ENCODE measurements around the gene TSPYL1.
A peak's percentile ranks its signal among the peaks of the same experiment; 100 is the strongest.
"Not testable (repeated sequence)": the region's sequence is repeated elsewhere in the genome, so short reads cannot be mapped to it uniquely, and the experiment has no call there.

The TSPYL1 gene

DNA sequence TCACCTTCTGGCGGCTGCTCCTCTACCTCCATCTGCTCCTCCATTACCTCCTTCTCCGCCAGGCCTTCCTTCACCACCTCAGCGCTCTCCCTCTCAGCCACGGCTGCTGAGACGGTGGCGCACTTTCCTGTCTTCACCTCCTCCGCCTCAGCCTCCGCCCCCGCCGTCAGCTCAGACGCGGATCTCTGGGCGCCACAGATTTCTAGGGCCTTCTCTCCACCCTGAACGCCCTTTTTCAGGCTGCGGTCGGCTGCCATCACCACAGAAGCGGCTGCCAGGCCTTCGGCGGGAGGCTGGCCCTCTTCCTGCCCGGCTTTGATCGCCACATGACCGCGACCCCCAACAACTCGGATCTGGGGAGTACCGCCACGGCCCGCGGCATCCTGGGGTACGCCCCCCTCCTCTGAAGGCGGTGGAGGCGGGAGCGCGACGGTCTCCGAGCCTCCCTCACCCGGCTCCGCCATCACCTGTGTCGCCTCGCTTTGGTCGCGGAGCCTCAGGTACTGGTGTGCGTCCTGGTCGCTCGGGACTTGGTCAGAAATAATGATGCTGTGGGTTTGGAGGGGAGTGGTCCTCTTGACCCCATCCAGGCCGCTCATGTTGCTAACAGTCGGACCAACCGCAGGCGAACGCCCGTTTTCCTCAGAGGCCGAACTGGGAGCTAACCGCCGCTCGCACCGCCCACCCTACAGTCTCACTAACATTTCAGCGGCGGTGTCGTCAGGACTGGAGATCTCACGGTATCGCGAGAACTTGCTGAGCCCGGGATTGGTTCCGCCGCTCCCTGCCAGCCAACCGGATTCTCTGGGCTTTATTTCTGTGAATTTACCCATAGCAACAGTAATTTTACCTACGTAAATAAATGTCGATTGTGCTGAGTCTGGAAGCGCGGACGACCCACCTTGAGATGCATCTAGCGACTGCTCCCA lies at the start of gene TSPYL1:
Gene TSPYL1, minus strand, starts transcription at position 699 of the 929 bp plus-strand sequence. Its CDS starts 100 bp downstream, at position 599.
- peak; percentile 87 to 90 (median 89) for DNase-seq (ENCODE audit: low read depth in 2 of 3, low spot score in 1 of 3)

DNA sequence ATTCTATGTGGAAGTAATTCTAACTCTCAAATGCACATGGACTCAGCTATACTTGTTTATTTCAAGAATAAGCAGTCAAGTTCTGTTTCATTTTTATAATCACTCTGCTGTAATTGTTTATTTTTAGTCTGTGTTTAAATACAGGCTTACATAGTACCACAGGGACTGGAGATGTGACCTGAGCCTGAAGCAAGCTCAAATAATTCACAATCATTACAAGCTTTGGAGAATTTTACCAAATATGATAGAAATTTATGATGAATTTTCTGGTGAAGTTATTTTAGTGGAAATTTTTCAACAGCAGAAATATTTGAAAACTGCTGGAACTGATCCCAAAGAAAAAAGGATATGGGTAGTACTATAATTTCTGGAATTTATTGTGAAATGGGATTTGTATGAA lies 49.4 kb upstream of the TSPYL1 start:
- DNase-seq (ENCODE audit: low read depth in 2 of 3, low spot score in 1 of 3) = no peak

GRCh38 chr6:116328528-116328903 lies 48.8 kb upstream of the TSPYL1 start:
- DNase-seq (ENCODE audit: low read depth in 2 of 3, low spot score in 1 of 3) = no peak

DNA sequence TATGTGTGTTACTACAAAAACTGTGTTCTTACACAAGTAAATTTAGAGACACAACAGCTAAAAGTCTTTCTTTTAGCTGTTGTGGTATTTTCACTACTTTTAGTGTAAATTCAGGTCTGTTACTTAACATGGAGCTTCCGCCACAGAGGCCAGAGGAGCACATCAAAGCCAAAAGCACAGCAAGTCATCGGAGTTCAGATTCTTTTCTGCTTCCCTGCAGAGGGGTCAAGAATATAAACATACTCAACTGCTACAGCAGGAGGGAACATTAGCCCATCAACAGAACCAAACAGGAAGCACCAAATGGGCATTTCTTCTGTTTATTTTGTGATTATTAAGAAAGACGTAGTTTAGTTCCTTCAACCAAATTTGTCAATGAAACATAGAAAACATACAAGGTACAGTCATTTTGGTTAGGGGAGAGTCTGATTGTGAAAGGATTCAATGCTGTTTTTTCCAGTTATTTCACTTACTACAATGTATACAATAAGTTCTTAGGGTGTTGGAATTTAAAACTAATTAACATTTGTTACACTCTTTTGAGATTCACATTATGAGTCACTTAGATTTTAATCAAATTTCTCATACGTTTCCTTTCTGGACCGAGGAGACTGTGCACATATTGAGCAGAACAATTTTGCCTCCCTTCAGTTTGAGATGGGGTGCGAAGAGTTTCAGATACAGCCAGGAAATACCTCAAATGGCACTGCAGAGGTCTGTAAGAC lies 48.2 kb upstream of the TSPYL1 start:
- no peak for DNase-seq (ENCODE audit: low read depth in 2 of 3, low spot score in 1 of 3)

GRCh38 chr6:116326996-116327395 lies 47.3 kb upstream of the TSPYL1 start:
- DNase-seq (ENCODE audit: low read depth in 2 of 3, low spot score in 1 of 3) = no peak

DNA sequence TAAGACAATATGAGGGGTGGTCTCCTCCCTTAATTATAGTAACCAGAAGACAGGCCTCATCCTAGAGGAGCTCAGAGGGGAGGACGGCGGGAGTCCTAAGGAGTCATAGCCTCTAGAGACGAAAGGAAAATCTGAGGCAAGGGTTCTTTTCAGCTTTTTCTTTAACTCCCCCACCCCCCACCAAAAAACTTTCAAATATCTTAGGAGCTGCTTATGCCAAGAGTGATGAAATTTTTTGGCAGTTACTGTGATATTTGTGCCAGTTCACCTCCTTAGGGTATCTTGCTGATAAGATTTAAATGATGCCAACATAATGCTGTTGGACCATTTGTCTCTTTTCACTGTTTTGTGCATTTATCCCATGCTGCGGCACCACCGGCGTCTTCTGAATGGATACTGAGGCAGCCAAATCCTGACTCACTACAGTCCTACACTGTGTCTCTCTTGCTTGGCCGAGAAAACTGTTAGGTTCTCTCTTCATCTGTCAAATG lies 46.5 kb upstream of the TSPYL1 start:
- no peak for DNase-seq (ENCODE audit: low read depth in 2 of 3, low spot score in 1 of 3)

DNA sequence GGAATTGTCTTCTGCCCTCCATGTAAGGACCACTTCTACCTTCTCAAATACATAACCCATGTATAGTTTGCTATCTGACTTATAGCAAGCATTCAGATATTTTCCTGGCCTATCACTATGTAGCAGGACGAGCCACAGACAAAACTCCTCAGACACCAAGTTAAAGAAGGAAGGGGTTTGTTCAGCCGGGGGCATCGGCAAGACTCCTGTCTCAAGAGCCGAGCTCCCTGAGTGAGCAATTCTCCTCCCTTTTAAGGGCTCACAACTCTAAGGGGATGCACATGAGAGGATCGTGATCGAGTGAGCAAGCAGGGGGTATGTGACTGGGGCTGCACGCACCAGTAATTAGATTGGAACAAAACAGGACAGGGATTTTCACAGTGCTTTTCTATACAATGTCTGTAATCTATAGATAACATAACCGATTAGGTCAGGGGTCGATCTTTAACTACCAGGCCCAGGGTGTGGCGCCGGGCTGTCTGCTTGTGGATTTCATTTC lies 46.0 kb upstream of the TSPYL1 start:
- not testable (repeated sequence) for DNase-seq (ENCODE audit: low read depth in 2 of 3, low spot score in 1 of 3)

DNA sequence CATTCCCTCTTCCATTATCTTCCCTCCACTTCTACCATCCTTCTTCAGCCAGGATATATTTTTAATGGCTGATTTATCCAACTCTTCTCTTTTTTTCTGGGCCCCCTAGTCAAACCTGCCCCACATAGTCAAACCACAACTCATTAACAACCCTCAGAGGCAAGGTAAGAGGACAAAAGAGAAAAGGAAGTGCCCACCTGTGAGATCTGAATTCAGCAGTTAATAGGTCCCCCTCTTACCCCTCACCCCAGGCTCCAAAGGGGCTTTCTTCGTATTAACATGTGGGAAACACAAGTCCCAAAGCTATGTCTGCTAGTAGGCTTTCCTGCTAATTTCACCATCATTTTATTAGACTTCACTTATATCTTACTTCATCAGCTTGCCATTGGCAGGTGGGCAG lies 44.1 kb upstream of the TSPYL1 start:
- no peak for DNase-seq (ENCODE audit: low read depth in 2 of 3, low spot score in 1 of 3)

DNA sequence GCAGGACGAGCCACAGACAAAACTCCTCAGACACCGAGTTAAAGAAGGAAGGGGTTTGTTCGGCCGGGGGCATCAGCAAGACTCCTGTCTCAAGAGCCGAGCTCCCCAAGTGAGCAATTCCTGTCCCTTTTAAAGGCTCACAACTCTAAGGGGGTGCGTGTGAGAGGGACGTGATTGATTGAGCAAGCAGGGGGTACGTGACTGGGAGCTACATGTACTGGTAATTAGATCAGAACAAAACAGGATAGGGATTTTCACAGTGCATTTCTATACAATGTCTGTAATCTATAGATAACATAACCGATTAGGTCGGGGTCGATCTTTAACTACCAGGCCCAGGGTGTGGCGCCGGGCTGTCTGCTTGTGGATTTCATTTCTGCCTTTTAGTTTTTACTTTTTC lies 42.2 kb upstream of the TSPYL1 start:
- DNase-seq (ENCODE audit: low read depth in 2 of 3, low spot score in 1 of 3) = not testable (repeated sequence)

DNA sequence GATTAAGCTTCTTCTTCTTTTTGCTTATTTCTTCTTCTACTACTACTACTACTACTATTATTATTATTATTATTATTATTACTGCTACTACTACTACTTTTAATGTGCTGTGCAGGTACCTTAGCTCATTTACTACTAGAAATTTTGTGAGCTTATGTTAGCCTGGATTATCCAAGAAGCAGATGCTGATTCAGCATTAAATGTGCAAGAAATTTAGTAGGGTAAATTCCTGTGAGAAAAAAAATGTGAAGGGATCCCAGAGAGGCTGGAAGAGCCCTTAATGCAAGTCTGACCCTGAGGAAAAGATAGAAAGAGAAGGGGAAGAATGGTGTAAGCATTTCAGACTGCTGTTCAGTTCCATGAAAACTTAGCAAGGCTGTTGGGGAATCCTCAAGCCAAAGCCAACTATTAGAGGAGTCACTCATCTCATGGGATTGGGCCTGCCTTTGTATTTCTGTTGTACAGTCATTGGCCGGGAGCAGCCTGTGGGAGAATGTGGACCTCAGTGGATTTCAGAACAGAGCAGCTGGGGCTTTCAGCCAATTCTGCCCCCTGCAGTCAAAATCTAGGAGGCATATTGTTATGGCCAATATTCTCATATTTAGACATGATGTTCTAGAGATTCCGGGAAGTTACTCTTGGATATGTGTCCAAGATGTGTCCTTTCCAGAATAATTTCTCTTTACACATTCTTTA lies 37.2 kb upstream of the TSPYL1 start:
- DNase-seq (ENCODE audit: low read depth in 2 of 3, low spot score in 1 of 3) = no peak

GRCh38 chr6:116314878-116315277 lies 35.1 kb upstream of the TSPYL1 start:
- DNase-seq (ENCODE audit: low read depth in 2 of 3, low spot score in 1 of 3) = no peak

- no peak for DNase-seq (ENCODE audit: low read depth in 2 of 3, low spot score in 1 of 3)
These were observed 34.5 kb upstream of the TSPYL1 start for GRCh38 chr6:116314218-116314617.

DNA sequence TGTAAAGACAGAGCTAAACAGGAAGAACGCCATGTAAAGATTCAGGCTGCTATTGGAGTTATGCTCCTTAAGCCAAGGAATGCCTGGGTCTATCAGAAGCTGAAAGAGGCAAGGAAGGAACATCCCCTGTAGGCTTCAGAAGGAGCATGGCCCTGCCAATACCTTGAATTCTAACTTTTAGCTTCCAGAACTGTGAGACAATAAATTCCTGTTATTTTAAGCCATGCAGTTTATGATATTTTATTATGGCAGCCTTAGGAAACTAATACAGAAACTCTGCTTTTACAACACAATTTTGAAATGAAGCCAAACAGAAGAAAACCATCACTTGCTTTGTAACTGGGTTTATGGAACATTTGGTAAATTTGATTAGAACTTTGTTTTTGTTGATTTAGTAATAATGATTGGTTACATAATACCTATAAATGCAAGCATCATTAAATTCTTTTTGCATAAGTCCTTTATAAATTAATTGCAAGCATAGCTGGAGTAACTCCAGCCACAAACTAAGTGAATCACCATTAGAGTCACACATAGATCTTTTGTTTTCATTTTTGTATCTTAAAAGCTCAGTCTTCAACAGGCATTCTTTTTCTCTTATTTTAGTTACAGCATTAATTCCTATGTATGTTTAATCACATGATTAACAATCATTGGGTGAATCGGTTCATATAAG lies 33.5 kb upstream of the TSPYL1 start:
- no peak for DNase-seq (ENCODE audit: low read depth in 2 of 3, low spot score in 1 of 3)

GRCh38 chr6:116309657-116310056 lies 29.9 kb upstream of the TSPYL1 start:
- no peak for DNase-seq (ENCODE audit: low read depth in 2 of 3, low spot score in 1 of 3)

DNA sequence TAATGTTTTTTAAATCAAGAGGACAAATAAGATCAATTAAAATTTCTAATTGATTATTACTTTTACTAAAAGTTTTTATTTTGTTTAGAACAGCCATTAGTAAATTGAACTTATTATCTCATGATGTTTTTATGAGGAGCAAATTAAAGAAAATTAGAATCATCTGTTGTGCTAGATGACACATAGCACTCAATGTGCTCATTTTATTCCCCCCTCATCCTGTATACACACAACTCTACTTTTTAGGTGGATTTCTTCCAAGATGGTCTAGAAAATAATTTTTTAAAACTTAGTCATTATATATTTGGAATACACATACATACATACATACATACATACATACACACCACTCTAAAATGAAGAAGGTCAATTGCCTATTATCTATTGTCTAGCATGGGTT lies 29.3 kb upstream of the TSPYL1 start:
- DNase-seq (ENCODE audit: low read depth in 2 of 3, low spot score in 1 of 3) = no peak

DNA sequence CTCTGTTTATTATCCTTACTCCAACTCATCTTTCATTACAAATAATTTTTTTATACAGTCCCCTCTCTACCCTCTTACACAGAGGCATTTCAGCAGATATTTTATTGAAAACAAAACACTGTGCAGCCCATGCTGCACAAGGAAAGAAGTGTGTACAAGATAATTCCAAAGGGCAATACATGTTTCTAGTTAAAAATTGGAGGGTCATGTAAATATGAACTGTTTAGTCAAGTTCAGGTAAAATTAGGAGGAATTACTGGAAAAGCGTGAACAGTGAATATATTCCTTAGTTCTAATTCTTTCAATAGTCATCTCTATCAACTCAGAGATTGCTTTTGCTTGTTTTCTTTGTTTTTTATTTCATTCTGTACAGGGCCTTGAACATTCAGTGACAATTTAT lies 27.9 kb upstream of the TSPYL1 start:
- no peak for DNase-seq (ENCODE audit: low read depth in 2 of 3, low spot score in 1 of 3)

DNA sequence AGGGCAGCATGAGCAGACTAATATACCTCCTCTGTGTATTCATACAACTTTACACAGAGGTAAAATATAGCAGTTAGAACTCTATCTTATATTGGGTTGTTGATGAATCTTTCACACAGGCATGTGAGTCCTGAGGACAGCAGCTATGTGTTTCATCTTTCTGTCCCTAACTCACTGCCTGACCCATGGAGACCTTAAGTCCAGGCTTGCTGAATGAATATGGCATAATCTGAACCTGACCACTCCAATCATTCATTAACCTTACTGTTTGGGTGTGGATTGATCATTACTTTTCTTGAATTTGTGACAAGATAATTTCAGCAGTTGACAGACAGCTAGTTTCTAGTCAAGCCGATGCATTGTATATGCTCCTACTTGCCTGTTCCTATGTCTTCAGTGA lies 27.3 kb upstream of the TSPYL1 start:
- DNase-seq (ENCODE audit: low read depth in 2 of 3, low spot score in 1 of 3) = no peak

DNA sequence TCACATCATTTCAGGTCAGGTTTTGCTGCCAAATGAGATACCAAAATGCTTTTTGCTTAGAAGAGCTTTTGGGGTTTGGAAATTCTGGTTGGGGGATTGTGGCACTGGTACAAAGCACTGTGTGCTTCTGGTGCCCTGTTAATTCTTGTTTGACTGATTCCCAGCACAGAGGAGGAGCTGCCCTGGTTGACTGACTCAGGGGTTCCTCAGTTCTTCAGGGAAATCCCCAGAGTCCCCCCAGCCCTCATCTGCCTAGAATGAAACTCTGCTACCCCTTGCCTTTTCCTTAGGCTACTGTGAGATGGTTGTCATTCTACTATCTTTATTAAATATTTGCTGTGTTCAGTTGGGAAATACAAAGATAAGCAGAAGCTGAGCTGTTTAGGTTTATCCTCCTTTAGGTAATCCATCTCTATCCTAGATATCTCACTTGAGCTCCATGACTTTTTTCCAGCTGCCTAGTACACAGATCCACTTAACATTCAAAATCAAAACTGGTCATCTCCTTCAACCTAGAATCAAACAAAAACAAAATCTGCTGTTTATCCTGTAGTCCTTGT lies 24.9 kb upstream of the TSPYL1 start:
- DNase-seq (ENCODE audit: low read depth in 2 of 3, low spot score in 1 of 3) = no peak

- DNase-seq (ENCODE audit: low read depth in 2 of 3, low spot score in 1 of 3) = no peak
These were observed 21.4 kb upstream of the TSPYL1 start for GRCh38 chr6:116301104-116301503.

DNA sequence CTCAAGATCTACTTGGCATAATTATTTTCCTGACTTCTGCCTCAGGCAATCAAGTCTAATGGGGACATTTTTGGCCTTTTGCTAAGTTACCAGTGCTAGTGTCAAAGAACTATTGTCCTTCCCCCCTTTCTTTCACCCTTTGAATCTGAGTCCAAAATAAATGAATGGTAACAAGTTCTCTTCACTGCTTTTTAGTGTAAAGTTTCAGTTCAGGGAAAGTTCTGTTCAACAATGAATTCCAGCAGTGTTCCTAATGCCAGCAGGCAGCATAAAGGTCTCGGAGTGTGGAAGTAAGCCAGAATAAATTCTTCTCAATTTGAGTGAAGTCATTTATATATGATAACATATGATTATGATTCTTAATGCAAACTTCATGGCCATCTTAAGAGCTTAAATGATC lies 20.8 kb upstream of the TSPYL1 start:
- DNase-seq (ENCODE audit: low read depth in 2 of 3, low spot score in 1 of 3) = no peak

DNA sequence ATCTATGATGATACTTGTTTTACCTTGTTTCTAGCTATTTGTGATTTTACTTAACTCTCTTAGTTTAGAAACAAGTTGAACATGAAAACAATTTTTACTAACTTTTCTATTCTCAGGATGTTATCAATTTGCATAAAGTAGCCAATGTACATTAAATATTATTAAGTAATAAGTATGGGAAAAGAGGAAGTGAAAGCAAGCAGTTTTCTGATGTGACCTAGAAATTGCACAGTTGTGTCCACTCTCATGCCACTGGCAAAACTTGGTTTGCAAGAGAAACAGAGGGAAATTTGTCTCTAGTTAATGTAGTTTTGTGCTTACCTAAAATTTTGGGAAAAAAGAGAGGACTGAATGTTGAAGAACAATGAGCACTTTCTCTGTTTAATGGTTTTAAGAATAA lies 19.2 kb upstream of the TSPYL1 start:
- DNase-seq (ENCODE audit: low read depth in 2 of 3, low spot score in 1 of 3) = no peak

Data from stimulated activated CD4-positive, alpha-beta T cell treated with anti-CD3 and anti-CD28 coated beads, Interleukin-12 subunit alpha, Interleukin-12 subunit beta, amount 100 ng/mL, for 48 hours (primary cell).